LNCAP (cell line): ENCODE data around the gene EXOC6.

Experiments used
- CTCF ChIP-seq: fragments of 450-650 bp; IDR thresholded peaks from 2 replicates; pipeline ENCODE4 v1.5.1; 2017; ENCODE audit warnings: mild to moderate bottlenecking

Gene EXOC6

GRCh38 chr10:93072225-93072712 lies 223.9 kb downstream of the EXOC6 start:
- TF ChIP-seq CTCF, result no peak

- no peak for TF ChIP-seq CTCF
These were observed 224.6 kb downstream of the EXOC6 start for GRCh38 chr10:93072713-93073538.

- 0 out of 2 replicates have a peak, but pooled peaks have one; percentile 9 for TF ChIP-seq CTCF
These were observed 225.3 kb downstream of the EXOC6 start, which contains the start of gene CYP26A1 for GRCh38 chr10:93073539-93074146. Gene CYP26A1, plus strand, starts transcription at chr10:93073893. Its CDS starts 42 bp downstream, at chr10:93073935.

DNA sequence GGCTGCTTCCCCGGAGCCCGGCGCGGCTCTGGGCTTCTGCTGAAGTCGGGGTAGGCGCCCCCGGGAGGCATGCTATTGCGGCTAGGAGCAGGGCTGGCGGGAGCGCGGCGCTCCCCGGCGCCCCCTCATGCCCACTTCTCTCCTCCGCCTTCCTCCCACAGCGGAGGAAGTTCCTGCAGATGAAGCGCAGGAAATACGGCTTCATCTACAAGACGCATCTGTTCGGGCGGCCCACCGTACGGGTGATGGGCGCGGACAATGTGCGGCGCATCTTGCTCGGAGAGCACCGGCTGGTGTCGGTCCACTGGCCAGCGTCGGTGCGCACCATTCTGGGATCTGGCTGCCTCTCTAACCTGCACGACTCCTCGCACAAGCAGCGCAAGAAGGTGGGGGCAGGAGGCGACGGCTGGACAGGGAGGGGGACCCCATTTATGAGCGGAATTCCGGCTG lies 225.9 kb downstream of the EXOC6 start:
- peak; percentile 11; the same call in 1 of the 2 replicates for TF ChIP-seq CTCF

- no peak for TF ChIP-seq CTCF
These were observed 226.5 kb downstream of the EXOC6 start for GRCh38 chr10:93074597-93075368.

GRCh38 chr10:93075369-93076221 lies 227.3 kb downstream of the EXOC6 start:
- TF ChIP-seq CTCF, result no peak
